T-helper 9 cell (primary cell): ENCODE data around the gene SKIDA1.

Source experiments
- DNase-seq: peaks from one replicate; pipeline ENCODE4 v3.0.0-alpha.2; 2020

Gene SKIDA1

GRCh38 chr10:21515361-21516241 is 9.9 kb downstream of the SKIDA1 start:
- no peak for DNase-seq

- DNase-seq = no peak
These were observed 10.6 kb downstream of the SKIDA1 start for GRCh38 chr10:21514818-21515351.

DNA sequence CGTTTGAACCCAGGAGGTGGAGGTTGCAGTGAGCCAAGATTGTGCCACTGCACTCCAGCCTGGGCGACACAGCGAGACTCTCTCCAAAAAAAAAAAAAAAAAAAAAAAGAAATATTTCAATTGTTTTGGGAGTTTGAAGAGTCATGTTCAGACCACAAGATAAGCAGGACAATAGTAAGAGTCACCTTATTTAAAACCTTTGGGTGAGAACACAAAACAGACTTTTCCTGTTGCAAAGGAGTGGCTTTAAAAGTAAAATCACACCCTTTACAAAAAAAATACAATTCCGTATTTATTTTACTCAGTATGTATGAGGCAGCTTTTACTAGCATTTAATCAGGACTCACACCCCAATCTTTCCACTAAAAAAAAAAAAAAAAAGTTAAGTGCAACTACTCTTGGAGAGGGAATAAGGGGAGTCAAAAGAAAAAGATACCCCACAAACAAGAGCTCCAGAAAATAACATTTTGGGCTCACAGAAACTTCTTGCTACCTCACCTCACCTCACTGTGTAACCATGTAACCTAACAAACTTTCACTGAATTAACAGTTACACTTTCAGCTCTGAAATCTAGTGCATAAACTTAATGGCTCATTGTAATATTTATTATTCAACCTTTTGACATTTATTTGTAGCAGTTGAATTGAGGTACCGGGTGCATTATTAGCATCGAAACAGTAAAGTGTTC is 11.2 kb downstream of the SKIDA1 start:
- DNase-seq = no peak

DNA sequence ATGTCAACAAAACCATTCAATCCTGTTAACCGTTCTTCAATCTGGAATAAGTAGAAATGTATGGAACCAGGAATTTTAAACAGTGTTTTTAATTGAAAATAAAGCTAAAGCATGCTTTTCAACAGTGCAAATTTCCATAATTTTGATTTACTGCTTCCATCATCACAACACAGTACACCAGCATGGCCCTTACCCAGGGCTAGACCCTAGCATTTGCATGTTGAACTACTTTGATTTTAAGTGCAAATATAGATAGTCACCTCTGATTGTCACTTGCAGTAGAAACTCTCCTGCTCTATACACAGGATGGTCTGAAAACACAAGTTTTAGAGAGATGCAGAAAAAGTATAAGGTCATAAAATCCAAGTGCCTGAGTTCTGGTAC is 12.1 kb downstream of the SKIDA1 start:
- DNase-seq = no peak

DNA sequence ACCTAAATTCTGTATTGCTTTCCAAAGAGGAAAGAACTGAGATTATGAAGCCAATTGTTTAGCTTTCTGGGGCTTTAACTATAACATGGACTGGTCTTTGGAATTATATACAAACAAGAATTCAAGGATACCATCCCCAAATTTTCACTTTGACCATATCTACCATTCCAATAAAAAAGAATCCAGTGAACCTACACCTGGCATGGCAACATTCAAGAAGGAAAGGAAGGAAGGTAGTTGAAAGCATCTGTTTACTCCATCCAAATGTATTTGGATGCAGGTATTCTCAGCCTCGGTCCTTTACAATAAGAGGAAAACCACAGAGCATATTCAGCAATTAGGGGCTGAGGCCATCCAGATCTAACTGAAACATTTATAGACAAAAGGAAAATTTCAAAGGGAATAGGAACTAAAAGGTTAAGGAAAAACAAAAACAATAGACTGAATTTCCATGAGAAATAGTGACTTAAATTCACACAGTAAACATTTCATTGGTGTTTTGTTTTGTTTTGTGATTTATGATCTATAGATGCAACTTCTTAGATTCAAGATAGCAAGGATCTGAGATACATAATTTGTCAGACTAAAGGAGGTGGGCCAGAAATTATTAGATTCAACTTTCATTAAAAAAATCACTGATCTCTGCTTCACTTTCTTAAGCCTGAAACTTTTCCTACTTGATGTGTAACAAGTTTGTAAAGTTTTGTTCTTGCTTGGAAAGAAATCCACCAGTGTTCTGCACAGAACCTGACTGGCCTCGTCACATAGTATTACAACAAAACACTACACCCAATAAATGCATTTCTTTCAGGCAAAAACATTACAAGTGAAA is 12.7 kb downstream of the SKIDA1 start:
- no peak for DNase-seq

DNA sequence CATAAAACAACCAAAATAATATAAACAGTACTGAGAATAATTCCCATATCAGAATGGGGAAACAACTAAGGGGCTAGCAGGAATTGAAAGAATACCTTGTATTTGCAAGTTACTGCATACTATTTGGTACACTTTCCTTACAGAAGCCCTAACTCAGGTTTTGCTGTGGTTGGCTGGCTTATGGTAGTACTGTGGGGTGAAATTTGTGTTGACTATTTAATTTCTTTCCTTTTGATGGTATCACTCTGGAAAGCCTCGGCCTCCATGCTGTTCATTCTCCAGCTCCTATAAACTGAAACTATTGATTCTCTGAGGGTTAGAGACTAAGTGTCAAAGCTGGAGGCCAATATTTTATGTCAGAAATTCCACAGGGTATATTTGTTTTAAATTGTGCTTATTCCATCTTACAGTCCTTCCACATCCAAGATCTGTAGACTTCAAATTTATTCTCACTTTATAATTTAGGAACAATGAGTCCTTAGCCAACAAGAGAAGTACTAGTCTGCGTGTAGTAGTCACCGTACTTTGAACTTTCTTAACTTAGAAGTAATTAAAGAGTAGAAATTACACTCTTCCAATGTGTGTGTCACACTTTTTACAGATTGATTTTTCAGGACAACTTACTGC is 13.4 kb downstream of the SKIDA1 start:
- no peak for DNase-seq

DNA sequence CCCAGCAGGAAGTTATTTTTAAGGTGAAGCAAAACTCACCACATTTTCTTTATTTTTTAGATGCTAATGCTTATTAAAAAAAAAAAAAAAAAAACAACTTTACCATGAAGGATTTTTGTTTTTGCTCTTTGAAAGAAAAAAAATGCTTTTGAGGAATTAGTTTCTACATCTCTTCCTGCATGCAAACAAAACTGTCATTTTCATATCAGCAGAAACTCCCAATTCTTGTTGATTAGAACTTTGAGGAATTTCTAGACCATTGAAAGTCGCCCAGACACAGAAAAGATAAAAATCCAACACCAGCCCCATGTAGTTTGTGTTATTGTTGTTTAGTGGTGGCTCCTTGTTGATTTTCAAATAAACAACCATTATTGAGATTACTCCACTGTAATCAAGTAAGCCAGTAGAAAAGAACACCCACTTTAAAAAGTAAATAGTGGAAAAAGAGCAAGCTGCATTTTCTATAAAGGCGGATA is 14.3 kb downstream of the SKIDA1 start:
- no peak for DNase-seq

- no peak for DNase-seq
These were observed 15.0 kb downstream of the SKIDA1 start for GRCh38 chr10:21510241-21511094.

- no peak for DNase-seq
These were observed 15.9 kb downstream of the SKIDA1 start for GRCh38 chr10:21509341-21510240.

GRCh38 chr10:21508706-21509331 is 16.7 kb downstream of the SKIDA1 start:
- no peak for DNase-seq

- no peak for DNase-seq
These were observed 18.3 kb downstream of the SKIDA1 start for GRCh38 chr10:21507150-21507549.

DNA sequence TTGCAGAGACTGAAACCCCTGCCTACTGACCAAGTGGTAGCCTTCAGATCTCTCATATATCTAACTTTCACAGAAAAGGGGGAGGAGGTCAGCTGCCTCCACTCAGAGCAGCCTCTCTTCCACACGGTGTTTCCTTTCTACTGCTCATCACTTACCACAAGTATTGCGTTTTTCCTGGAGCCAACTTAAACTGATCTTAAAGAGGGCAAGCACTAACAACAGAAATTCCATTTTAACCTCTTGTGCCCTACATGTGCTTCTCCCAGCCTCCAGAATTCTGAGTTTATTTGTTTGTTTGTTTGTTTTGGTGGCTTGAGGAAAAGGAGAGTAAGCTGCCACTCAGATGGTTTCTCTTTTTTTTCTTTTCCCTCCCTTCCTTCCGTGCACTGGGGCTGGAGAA is 19.1 kb downstream of the SKIDA1 start:
- DNase-seq = no peak

DNA sequence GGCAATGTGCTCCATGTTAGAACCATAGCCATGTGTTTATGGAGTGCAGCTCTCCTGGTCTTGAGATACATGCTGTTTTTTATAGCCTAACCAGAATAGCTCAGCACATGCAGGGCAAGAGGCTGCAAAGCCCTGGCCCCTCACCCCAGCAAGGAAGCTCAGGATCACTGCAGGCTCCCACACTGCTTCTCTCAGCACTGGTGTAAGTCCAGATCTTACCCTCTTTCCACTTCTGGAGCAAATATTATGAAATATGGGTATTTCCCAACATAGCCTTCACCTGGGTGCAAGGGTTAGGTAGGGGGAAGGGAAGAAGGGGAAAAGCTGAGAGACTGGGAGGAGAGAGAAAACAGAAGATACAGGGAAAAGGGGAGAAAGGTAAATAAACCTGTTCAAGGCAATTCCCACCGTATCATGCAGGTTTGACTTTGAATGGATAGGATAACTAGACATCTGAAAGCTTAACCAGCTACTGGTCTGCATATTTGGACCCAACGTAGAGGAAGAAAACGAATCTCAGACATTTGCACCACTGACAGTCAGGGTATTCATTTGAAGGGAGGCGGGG is 19.7 kb downstream of the SKIDA1 start:
- DNase-seq = no peak

GRCh38 chr10:21503542-21503941 is 21.9 kb downstream of the SKIDA1 start:
- no peak for DNase-seq

DNA sequence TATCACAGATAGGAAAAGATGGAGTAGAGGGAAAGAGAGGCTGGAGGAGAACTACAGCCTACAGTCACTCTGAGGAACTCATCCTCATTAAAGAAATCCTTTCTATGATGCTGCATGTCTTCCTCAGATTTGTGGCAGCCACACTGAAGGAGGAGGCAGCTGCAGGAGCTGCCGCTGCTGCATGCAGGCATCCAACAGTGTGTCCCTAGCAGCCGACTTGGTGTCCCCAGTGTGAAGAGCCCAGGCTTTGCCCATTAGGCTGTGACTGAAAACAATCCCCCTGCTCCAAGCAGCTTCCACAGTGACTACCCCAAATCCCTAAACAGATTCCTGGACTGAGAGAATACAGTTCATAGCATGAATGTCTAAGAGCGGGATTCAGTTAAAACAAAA is 23.1 kb downstream of the SKIDA1 start:
- DNase-seq = no peak

GRCh38 chr10:21501731-21502347 is 23.6 kb downstream of the SKIDA1 start:
- DNase-seq = no peak

DNA sequence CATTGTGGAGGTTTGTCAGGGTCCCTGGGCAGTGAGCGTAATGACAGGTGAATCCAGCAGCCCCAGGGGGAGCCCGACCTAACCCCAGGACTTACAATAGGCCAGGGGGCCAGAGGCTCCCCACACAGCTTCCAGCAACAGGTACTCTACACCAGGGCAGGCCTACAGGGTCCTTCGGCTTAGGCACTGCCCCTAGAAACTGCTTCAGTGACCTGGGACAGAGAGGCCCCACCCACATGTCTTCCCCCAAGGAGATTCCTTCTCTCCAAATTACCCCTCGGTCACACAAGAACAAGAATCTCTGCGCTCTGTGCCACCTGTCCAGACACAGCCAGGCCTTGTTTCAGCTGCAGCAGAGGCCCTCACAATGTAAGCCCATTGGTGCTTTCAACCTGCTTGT is 24.4 kb downstream of the SKIDA1 start:
- no peak for DNase-seq

- DNase-seq = no peak
These were observed 24.9 kb downstream of the SKIDA1 start for GRCh38 chr10:21500578-21500910.
